GM10248 (cell line): ENCODE measurements around the gene TOM1L2.

ENCODE experiments used
- CTCF ChIA-PET: fragments of 300-600 bp; sonication (Branson Sonifier 250); formaldehyde crosslinking; extraction: SDS; loops from one replicate; lab custom pipeline; 2021; ENCODE audit warnings: antibody characterized with exemption; lab: Yijun Ruan, JAX
- POLR2A ChIA-PET: fragments of 350-650 bp; sonication (Branson Sonifier 250); formaldehyde crosslinking; extraction: SDS; loops from one replicate; lab custom pipeline; 2020; ENCODE audit warnings: antibody characterized with exemption; lab: Yijun Ruan, JAX
- DNase-seq: peaks from one replicate; pipeline ENCODE4 v3.0.0; 2012; ENCODE audit errors: extremely low spot score
- CTCF ChIP-seq: IDR thresholded peaks from 2 replicates; pipeline ENCODE4 v1.5.1; 2012; ENCODE audit warnings: mild to moderate bottlenecking, low read depth; ENCODE audit errors: extremely low read depth, missing control alignments, control extremely low read depth

TOM1L2 gene

GRCh38 chr17:17877529-17878358 lies 94.5 kb downstream of the TOM1L2 start:
- ChIA-PET CTCF (interaction anchor here (2.0 to 4.0 kb wide), 3 partner anchors 11 to 17 kb away, joined by 8 to 15 read pairs (median 14); no protein-coding TSS in a partner anchor), POLR2A (no interaction called here)
- TF ChIP-seq CTCF: no peak
- no peak for DNase-seq

GRCh38 chr17:17876959-17877528 lies 95.2 kb downstream of the TOM1L2 start:
- no peak for TF ChIP-seq CTCF
- DNase-seq: no peak
- ChIA-PET CTCF (interaction anchor here (0.8 to 4.0 kb wide), 6 partner anchors 8 to 42 kb away, joined by 4 to 15 read pairs (median 8); no protein-coding TSS in a partner anchor), POLR2A (no interaction called here)

GRCh38 chr17:17874478-17874877 lies 97.7 kb downstream of the TOM1L2 start:
- ChIA-PET CTCF (interaction anchor here (1.7 kb wide), 1 partner anchor 44 kb away, joined by 3 read pairs; no protein-coding TSS in a partner anchor), POLR2A (interaction anchor here (0.7 kb wide), 1 partner anchor 174 kb away, joined by 6 read pairs; no protein-coding TSS in a partner anchor)
- no peak for TF ChIP-seq CTCF
- DNase-seq: no peak

GRCh38 chr17:17873450-17873991 lies 98.7 kb downstream of the TOM1L2 start:
- no peak for TF ChIP-seq CTCF
- DNase-seq: no peak
- POLR2A ChIA-PET: no interaction called here
- CTCF ChIA-PET: interaction anchor here (1.7 kb wide), 1 partner anchor 45 kb away, joined by 3 read pairs; no protein-coding TSS in a partner anchor

- ChIA-PET CTCF (no interaction called here), POLR2A (no interaction called here)
- no peak for TF ChIP-seq CTCF
- no peak for DNase-seq
These were observed 99.5 kb downstream of the TOM1L2 start for GRCh38 chr17:17872547-17873345.
